ENCODE results near the gene PLPP3.

- TF ChIP-seq POLR2AphosphoS5 (IDR thresholded peaks at IDR 0.05; ENCODE audit: low read depth, low read length) (0 out of 2 replicates have a peak, but pooled peaks have one; percentile 18), TAF1 (IDR thresholded peaks at IDR 0.05; ENCODE audit: borderline replicate concordance, insufficient read depth, low read length) (no peak)
- TF ChIP-seq, protein P1, sequence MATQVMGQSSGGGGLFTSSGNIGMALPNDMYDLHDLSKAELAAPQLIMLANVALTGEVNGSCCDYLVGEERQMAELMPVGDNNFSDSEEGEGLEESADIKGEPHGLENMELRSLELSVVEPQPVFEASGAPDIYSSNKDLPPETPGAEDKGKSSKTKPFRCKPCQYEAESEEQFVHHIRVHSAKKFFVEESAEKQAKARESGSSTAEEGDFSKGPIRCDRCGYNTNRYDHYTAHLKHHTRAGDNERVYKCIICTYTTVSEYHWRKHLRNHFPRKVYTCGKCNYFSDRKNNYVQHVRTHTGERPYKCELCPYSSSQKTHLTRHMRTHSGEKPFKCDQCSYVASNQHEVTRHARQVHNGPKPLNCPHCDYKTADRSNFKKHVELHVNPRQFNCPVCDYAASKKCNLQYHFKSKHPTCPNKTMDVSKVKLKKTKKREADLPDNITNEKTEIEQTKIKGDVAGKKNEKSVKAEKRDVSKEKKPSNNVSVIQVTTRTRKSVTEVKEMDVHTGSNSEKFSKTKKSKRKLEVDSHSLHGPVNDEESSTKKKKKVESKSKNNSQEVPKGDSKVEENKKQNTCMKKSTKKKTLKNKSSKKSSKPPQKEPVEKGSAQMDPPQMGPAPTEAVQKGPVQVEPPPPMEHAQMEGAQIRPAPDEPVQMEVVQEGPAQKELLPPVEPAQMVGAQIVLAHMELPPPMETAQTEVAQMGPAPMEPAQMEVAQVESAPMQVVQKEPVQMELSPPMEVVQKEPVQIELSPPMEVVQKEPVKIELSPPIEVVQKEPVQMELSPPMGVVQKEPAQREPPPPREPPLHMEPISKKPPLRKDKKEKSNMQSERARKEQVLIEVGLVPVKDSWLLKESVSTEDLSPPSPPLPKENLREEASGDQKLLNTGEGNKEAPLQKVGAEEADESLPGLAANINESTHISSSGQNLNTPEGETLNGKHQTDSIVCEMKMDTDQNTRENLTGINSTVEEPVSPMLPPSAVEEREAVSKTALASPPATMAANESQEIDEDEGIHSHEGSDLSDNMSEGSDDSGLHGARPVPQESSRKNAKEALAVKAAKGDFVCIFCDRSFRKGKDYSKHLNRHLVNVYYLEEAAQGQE (IDR thresholded peaks at IDR 0.05; ENCODE audit: insufficient read depth in 1 of 2, low read depth in 2 of 2, low read length in 2 of 2) = no peak
Observed at GRCh38 chr1:56532350-56532683, 47.0 kb downstream of the PLPP3 start.

All from PFSK-1 (cell line).